ENCODE results near the gene CYTH3. TPM values are rescaled to one million over a fixed set of nuclear protein-coding genes. Genes with fewer than 3 reads are reported as not detected.

Gene CYTH3
- total and polyA plus RNA-seq, 2 of the 8 experiments (the other 6 are each of a cell fraction or from before 2014, with no cell fraction given): 10.3 to 11.9 TPM

DNA sequence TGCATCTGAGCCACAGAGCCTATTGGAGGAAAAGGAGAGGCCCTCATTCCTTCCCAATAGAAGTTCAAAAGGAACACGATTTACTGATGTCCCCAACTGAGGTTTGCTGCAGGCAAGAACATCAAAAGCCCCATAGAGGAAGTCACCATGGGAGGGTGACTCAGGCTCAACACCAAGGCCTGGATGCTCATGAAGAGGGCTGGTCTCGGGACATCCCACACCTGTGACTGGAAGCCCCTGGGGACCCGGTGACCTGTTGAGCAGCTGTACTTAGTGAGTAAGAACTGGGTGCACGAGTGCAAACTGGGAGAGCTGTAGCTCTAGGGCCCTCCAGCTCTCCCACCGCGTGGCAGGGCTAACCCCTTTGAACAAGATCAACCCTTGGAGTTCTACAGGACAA is 38.0 kb downstream of the CYTH3 start:
- H3K56ac ChIP-seq (replicated peaks; ENCODE audit: insufficient read length, low read depth, low read length): no peak overlapping the region
- H3K4ac ChIP-seq (replicated peaks; ENCODE audit: insufficient read length, low read depth, low read length): no peak overlapping the region
- H3K23me2 ChIP-seq (ENCODE audit: low read depth, low read length): no peaks in the 10 kb centered on the region
- 87% methylated on average over 6 of the region's 6 CpGs; no CpG with 5 or more reads in 1 of the 2 experiments for WGBS, 2 experiments (ENCODE audit: extremely low coverage in 1 of 2, insufficient coverage in 1 of 2, insufficient read length in 1 of 2, insufficient replicate concordance in 2 of 2, low coverage in 1 of 2, low lambda C conversion rate in 2 of 2, missing lambda C conversion rate in 1 of 2)
- peaks cover 0 to 2% (median 0%) of the 10 kb centered on the region in 4 experiments; a peak in 1 of 7 replicates for H3K4me1 ChIP-seq (replicated peaks in 1 of 4; ENCODE audit: control insufficient read depth in 3 of 4, insufficient read depth in 4 of 4, low read length in 3 of 4)
- H2BK120ac ChIP-seq (replicated peaks; ENCODE audit: low read depth, low read length): no peak overlapping the region
- no peak overlapping the region for H2BK20ac ChIP-seq (ENCODE audit: low read length)
- no peak overlapping the region for H4K5ac ChIP-seq (ENCODE audit: insufficient read length, low read depth, low read length)
- no peaks in the 10 kb centered on the region for H3K79me1 ChIP-seq (ENCODE audit: low read depth, low read length)
- DNase-seq (ENCODE audit: low read depth in 1 of 2, low spot score in 2 of 2) (no peak), FAIRE-seq (no peak)
- 0 out of 4 replicates have a peak, but pooled peaks cover 0 to 3% of the 10 kb centered on the region in 2 experiments for H3K79me2 ChIP-seq (ENCODE audit: control insufficient read depth in 1 of 2, insufficient read depth in 2 of 2, low read length in 2 of 2)
- no peak overlapping the region for H2AFZ ChIP-seq (ENCODE audit: low read length)
- no peak overlapping the region for H3K14ac ChIP-seq (ENCODE audit: insufficient read length)
- no peak overlapping the region for H2BK15ac ChIP-seq (ENCODE audit: low read length)
- no peaks in the 10 kb centered on the region for H3K9me3 ChIP-seq (ENCODE audit: insufficient read depth in 2 of 2, low read depth in 1 of 2, low read length in 1 of 2)
- no peak overlapping the region for H4K91ac ChIP-seq (replicated peaks; ENCODE audit: insufficient read length, low read length)
- no peak overlapping the region for H3K18ac ChIP-seq (ENCODE audit: extremely low read depth, low read length)
- no peaks in the 10 kb centered on the region for H3K27me3 ChIP-seq (replicated peaks in 1 of 4; ENCODE audit: control insufficient read depth in 3 of 4, extremely low read depth in 1 of 4, insufficient read depth in 3 of 4, low read length in 3 of 4)
- no peak overlapping the region for H3K4me2 ChIP-seq (ENCODE audit: insufficient read depth in 1 of 2, low read depth in 2 of 2, low read length in 2 of 2)
- H3K36me3 ChIP-seq (ENCODE audit: control insufficient read depth in 2 of 4, insufficient read depth in 4 of 4, low read length in 3 of 4): no peaks in the 10 kb centered on the region; a peak in 1 of 8 replicates
- H2BK12ac ChIP-seq (ENCODE audit: low read depth, low read length): no peak overlapping the region
- H3K23ac ChIP-seq (ENCODE audit: insufficient read length): no peak overlapping the region
- no peak overlapping the region for H2BK5ac ChIP-seq (ENCODE audit: low read depth, low read length)
- no peak overlapping the region for H4K8ac ChIP-seq (ENCODE audit: extremely low read depth, insufficient read depth, low read length)
- ChIA-PET CTCF (ENCODE audit: partially characterized antibody) (interaction anchor here (1.1 kb wide), 1 partner anchor 74 kb away, joined by 3 read pairs; no protein-coding TSS in a partner anchor), POLR2A (ENCODE audit: partially characterized antibody) (interaction anchor here (1.4 kb wide), 1 partner anchor 35 kb away, joined by 3 read pairs; no protein-coding TSS in a partner anchor)
- H4K20me1 ChIP-seq (replicated peaks in 1 of 2; ENCODE audit: control insufficient read depth in 1 of 2, insufficient read depth in 2 of 2, low read length in 2 of 2): no peaks in the 10 kb centered on the region
- no peak overlapping the region for H3K27ac ChIP-seq (ENCODE audit: low read depth, low read length)
- no peak overlapping the region for H2AK5ac ChIP-seq (ENCODE audit: low read depth, low read length)
- TF ChIP-seq, protein P1, sequence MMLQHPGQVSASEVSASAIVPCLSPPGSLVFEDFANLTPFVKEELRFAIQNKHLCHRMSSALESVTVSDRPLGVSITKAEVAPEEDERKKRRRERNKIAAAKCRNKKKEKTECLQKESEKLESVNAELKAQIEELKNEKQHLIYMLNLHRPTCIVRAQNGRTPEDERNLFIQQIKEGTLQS (IDR thresholded peaks at IDR 0.05; ENCODE audit: insufficient read depth, low read depth, low read length): no peak
- TF ChIP-seq KDM5A (IDR thresholded peaks at IDR 0.05; ENCODE audit: low read length): no peak
- H3K4me3 ChIP-seq (ENCODE audit: extremely low read depth in 1 of 4, insufficient read depth in 2 of 4, low read depth in 3 of 4, low read length in 4 of 4): no peak overlapping the region
- no peak overlapping the region for H3K9ac ChIP-seq (replicated peaks in 1 of 4; ENCODE audit: extremely low read depth in 1 of 4, low read depth in 3 of 4, low read length in 3 of 4)

All from H1 (cell line).